ENCODE measurements around the gene DDX56. TPM values are rescaled to one million over a fixed set of nuclear protein-coding genes. Genes with fewer than 3 reads are reported as not detected.

DDX56 gene
- polyA plus RNA-seq, 1 of the 3 experiments (the other 2 are of a cell fraction): 97.1 TPM

DNA sequence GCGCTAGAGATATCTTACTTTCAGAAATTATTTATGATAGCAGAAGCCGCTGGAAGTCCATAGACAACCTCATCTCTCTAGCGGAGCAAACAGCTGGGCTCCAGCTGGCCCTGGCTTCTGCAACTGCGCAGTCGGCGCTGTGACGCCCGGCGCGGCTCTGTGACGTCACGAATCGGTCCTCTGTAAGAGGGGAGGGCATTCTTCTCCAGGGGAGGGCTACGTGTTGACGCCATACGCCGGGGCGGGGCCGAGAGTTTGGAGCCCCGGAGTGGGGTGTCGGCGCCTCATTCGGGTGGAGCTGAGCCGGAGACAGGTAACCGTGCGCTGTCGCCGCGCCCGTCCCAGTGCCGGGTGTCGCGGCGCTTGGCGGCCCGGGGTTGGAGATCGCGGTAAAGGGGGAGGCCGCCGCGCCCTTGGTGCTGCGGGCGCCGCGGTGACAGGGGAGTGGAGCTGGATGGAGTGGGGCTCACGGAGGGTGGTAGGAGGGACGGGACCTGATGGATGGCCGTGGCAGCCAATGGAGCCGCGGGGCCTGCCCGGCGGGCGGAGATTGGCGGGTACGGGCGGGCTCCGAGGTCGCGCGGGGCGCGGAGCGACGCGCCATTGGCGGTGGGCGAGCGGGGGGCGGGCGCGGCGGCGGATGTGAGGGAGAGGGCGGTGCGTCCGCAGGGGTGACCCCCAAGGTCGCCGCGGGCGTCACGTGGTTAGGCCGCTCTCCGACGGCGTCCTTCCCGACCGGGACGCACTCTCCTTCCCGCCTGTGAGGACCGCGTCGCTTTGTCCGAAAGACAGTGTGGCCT lies 32.8 kb upstream of the DDX56 start, which contains the start of gene OGDH (continued):
- TF ChIP-seq, protein P1, sequence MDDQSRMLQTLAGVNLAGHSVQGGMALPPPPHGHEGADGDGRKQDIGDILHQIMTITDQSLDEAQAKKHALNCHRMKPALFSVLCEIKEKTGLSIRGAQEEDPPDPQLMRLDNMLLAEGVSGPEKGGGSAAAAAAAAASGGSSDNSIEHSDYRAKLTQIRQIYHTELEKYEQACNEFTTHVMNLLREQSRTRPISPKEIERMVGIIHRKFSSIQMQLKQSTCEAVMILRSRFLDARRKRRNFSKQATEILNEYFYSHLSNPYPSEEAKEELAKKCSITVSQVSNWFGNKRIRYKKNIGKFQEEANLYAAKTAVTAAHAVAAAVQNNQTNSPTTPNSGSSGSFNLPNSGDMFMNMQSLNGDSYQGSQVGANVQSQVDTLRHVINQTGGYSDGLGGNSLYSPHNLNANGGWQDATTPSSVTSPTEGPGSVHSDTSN (IDR thresholded peaks at IDR 0.05): peak; percentile 100
- TF ChIP-seq SIN3A (IDR thresholded peaks at IDR 0.05; ENCODE audit: borderline replicate concordance, low read depth, low read length) (peak; percentile 99), EP300 (IDR thresholded peaks at IDR 0.05; ENCODE audit: borderline replicate concordance in 1 of 2, low read depth in 1 of 2, low read length in 1 of 2) (0 out of 4 replicates have a peak, but pooled peaks of 1 of the 2 experiments have one; percentile 25), GABPA (IDR thresholded peaks at IDR 0.05; ENCODE audit: low read depth) (peak; percentile 73), NRF1 (IDR thresholded peaks at IDR 0.05; ENCODE audit: low read depth, low read length) (0 out of 2 replicates have a peak, but pooled peaks have one; percentile 21), RCOR1 (IDR thresholded peaks at IDR 0.05; ENCODE audit: low read length) (no peak), RAD21 (IDR thresholded peaks at IDR 0.05; ENCODE audit: low read length) (no peak), MXI1 (IDR thresholded peaks at IDR 0.05; ENCODE audit: low read depth, low read length) (peak; percentile 97), NFIC (IDR thresholded peaks at IDR 0.05; ENCODE audit: borderline replicate concordance) (no peak; the same call in 1 of the 2 replicates), CHD2 (IDR thresholded peaks at IDR 0.05; ENCODE audit: low read length, partially characterized antibody) (peak; percentile 87), POLR2AphosphoS5 (IDR thresholded peaks at IDR 0.05; ENCODE audit: low read depth, low read length) (peak; percentile 97), YY1 (IDR thresholded peaks at IDR 0.05; ENCODE audit: low read depth) (peak; percentile 22; the same call in 1 of the 2 replicates), MAX (IDR thresholded peaks at IDR 0.05; ENCODE audit: low read depth) (peak; percentile 98), TEAD4 (IDR thresholded peaks at IDR 0.05; ENCODE audit: borderline replicate concordance, insufficient read depth) (no peak)

DNA sequence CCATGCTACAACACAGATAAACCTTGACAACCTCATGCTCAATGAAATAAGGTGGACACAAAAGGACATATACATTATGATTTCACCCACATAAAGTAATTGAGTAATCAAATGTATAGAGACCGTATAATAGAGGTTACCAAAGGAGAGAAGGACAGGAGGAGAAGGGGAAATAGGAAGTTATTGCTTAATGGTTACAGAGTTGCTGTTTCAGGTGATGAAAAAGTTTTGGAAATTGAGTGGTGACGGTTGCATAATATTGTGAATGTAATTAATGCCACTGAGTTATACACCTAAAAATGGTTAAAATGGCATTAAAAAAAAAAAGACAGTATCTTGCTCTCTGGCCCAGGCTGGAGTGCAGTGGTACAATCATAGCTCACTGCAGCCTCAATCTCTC lies 31.2 kb upstream of the DDX56 start:
- H3K4me2 ChIP-seq: peak overlapping the region; percentile 82
- peaks cover 30% of the 10 kb centered on the region for H3K79me2 ChIP-seq (ENCODE audit: insufficient read depth)
- H3K4me1 ChIP-seq (ENCODE audit: control insufficient read depth in 1 of 2, insufficient read depth in 2 of 2, low read depth in 1 of 2, low read length in 1 of 2): peaks cover 0 to 5% of the 10 kb centered on the region in 2 experiments; a peak in 2 of 4 replicates
- H3F3A ChIP-seq (replicated peaks; ENCODE audit: insufficient read depth): peaks cover 7% of the 10 kb centered on the region
- ChIA-PET POLR2A (interaction anchor here (3.2 kb wide), 1 partner anchor 23 kb away, joined by 24 read pairs; the partner anchor contains the start of gene TMED4), CTCF (interaction anchor here (0.6 to 2.1 kb wide), 3 partner anchors 17 to 531 kb away, joined by 3 to 8 read pairs (median 3); no protein-coding TSS in a partner anchor)
- H3K9ac ChIP-seq: no peak overlapping the region
- H3K27ac ChIP-seq (ENCODE audit: low read depth in 2 of 2, low read length in 1 of 2): no peak overlapping the region
- H3K9me3 ChIP-seq: no peaks in the 10 kb centered on the region
- H3K4me3 ChIP-seq (ENCODE audit: low read depth in 2 of 2, low read length in 1 of 2): peak overlapping the region in 1 of 2 experiments; percentile 87; a peak in 1 of 4 replicates
- TF ChIP-seq, protein P2, sequence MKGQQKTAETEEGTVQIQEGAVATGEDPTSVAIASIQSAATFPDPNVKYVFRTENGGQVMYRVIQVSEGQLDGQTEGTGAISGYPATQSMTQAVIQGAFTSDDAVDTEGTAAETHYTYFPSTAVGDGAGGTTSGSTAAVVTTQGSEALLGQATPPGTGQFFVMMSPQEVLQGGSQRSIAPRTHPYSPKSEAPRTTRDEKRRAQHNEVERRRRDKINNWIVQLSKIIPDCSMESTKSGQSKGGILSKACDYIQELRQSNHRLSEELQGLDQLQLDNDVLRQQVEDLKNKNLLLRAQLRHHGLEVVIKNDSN (IDR thresholded peaks at IDR 0.05; ENCODE audit: borderline replicate concordance, low read depth): no peak
- TF ChIP-seq EP300 (IDR thresholded peaks at IDR 0.05; ENCODE audit: borderline replicate concordance in 1 of 2, low read depth in 1 of 2, low read length in 1 of 2): no peak
- TF ChIP-seq JUND (IDR thresholded peaks at IDR 0.05): no peak
- no peak for TF ChIP-seq RAD21 (IDR thresholded peaks at IDR 0.05; ENCODE audit: low read length)
- no peak for TF ChIP-seq YY1 (IDR thresholded peaks at IDR 0.05; ENCODE audit: low read depth)
- TF ChIP-seq EZH2phosphoT487 (IDR thresholded peaks at IDR 0.05; ENCODE audit: borderline replicate concordance, low read depth): no peak
- H4K20me1 ChIP-seq (ENCODE audit: insufficient read depth): no peaks in the 10 kb centered on the region; the same call in 1 of the 2 replicates
- H3K27me3 ChIP-seq (ENCODE audit: insufficient read depth): no peaks in the 10 kb centered on the region
- DNase-seq: no peak
- H2AFZ ChIP-seq (ENCODE audit: low read depth): peak overlapping the region; percentile 93
- WGBS (ENCODE audit: low lambda C conversion rate): 86% methylated on average over 2 of the region's 2 CpGs
- H3K9me2 ChIP-seq: no peaks in the 10 kb centered on the region
- H3K36me3 ChIP-seq (replicated peaks in 1 of 2; ENCODE audit: control insufficient read depth in 1 of 2, insufficient read depth in 2 of 2, low read length in 1 of 2): no peaks in the 10 kb centered on the region
